NCI-H446 (cell line): ENCODE results near the gene ZNF407.
"Not testable (repeated sequence)": the region's sequence is repeated elsewhere in the genome, so short reads cannot be mapped to it uniquely, and the experiment has no call there.

Experiments
- DNase-seq, 2 experiments: peaks; one replicate each; lab custom pipeline; 2025; lab: John Stamatoyannopoulos, UW

Gene ZNF407, protein sequence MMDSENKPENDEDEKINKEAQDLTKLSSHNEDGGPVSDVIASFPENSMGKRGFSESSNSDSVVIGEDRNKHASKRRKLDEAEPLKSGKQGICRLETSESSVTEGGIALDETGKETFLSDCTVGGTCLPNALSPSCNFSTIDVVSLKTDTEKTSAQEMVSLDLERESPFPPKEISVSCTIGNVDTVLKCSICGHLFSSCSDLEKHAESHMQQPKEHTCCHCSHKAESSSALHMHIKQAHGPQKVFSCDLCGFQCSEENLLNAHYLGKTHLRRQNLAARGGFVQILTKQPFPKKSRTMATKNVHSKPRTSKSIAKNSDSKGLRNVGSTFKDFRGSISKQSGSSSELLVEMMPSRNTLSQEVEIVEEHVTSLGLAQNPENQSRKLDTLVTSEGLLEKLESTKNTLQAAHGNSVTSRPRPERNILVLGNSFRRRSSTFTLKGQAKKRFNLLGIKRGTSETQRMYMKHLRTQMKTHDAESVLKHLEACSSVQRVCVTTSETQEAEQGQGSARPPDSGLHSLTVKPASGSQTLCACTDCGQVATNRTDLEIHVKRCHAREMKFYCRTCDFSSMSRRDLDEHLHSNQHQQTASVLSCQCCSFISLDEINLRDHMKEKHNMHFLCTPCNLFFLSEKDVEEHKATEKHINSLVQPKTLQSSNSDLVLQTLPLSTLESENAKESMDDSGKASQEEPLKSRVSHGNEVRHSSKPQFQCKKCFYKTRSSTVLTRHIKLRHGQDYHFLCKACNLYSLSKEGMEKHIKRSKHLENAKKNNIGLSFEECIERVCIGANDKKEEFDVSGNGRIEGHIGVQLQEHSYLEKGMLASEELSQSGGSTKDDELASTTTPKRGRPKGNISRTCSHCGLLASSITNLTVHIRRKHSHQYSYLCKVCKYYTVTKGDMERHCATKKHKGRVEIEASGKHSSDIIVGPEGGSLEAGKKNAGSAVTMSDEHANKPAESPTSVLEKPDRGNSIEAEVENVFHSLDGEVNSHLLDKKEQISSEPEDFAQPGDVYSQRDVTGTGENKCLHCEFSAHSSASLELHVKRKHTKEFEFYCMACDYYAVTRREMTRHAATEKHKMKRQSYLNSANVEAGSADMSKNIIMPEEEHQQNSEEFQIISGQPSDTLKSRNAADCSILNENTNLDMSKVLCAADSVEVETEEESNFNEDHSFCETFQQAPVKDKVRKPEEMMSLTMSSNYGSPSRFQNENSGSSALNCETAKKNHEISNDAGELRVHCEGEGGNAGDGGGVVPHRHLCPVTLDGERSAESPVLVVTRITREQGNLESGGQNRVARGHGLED (N-terminal part only)

DNA sequence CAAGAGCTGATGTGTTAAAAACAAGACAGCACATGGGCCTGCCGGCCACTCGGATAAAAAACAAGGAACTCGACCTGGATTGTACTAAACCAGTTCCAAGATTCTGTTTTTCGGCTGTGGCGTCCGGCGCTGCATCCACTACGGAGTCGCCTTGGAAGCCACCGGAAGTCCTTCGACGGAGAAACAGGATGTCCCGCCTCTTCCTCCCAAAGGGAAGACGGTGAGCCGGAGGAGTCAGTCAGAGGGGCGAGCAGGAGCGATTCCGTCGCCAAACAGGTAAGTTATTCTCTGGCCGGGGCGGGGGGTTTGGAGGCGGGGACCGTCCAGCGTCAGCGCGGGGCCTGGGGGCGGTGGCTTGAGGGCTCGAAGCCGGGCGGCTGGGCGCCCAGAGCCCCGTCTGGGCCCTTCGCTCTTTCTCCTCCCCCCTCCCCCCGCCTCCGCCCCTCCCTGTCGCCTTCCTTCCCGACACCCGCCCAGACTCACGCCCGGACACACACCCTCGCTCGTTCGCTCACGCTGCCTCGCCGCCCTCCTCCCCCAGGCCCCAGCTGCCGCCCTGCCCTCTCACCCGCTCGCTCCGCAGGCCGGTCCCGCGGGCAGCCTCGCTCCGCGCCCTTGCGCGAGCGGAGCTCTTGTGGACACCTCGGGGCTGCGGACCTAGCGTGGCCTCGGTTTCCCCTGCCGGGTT, at the start of gene ZNF407:
Gene ZNF407, plus strand, starts transcription at position 209 of the 688 bp plus-strand sequence. CDS start 33,150 bp downstream, outside the sequence.
- DNase-seq, result peak; percentile 76 to 88

DNA sequence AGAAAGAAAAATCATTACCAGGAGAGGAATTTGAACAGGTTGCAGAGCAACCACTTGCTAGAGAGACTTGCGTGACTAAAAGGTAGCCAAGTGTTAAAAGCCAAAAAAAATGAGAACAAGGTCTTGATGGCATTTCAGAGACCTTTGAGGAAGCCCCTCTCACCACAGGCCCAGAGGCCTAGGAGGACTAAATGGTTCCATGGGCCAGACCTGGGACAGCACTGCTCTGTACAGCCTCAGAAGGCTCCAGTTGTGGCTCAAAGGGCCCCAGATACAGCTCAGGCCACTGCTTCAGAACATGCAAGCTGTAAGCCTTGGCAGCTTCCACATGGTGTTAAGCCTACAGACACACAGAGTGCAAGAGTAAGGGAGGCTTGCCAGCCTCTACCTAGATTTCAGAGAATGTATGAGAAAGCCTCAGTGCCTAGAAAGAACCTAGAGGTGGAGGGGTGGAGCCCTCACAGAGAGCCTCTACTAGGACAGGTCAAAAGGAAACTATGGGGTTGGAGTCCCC, 48.0 kb upstream of the ZNF407 start:
- no peak for DNase-seq

DNA sequence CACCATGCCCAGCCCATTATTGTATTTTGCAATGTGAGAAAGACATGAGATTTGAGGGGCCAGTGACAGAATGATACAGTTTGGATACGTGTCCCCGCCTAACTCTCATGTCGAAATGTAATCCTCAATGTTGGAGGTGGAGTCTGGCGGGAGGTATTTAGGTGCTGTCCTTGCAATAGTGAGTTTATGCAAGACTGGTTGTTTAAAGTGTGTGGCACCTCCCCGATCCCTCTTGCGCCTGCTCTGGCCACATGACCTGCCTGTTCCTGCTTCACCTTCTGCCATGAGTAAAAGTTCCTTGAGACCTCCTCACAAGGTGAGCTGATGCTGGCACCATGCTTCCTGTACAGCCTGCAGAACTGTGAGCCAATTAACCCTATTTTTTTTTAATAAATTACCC, 46.8 kb upstream of the ZNF407 start:
- no peak for DNase-seq

DNA sequence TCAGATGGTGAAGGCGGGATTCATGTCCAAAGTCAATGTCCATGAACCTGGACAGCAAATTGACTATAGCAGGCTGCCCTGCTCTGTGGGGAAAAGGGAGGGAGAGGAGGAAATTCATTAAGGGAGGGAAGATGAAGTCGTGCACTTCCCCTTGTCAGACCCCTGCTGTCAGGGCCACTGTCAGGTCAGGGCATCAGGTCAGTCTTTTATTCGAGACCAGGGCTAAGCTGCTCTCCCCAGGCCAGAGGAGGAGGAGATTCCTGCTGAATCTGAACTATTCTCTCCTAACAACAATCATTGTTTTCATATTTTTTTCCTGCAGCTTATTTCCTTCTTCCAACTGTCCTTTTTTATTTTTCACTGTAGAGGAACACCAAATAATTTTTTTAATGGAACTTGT, 46.2 kb upstream of the ZNF407 start:
- DNase-seq, result no peak

DNA sequence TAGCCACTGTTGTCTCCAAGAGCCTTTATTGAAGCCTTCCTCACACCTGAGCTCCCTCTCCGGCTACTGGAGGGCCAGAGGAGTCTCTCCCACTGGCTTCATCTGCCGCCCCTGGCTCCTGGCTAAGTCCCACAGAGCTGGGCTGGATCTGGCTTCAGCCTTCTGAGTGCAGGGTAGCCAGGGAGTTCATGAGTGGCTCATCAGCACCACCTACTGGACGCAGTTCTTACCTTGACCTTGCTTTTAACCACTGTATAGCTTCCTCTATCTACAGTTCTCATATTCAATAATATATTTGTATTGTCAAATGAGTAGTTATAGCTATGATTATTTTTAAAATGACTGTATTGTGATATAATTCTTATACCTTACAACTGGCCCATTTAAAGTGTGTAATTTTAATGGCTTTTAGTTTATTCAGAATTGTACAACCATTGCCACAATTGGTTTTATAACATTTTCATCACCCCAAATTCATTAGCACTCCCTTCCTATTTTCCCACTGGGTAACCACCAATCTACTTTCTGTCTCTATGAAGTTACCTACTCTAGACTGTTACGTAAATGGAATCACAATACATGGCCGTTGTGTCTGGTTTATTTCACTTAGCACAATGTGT, 45.6 kb upstream of the ZNF407 start:
- DNase-seq, result peak; percentile 57 to 80

DNA sequence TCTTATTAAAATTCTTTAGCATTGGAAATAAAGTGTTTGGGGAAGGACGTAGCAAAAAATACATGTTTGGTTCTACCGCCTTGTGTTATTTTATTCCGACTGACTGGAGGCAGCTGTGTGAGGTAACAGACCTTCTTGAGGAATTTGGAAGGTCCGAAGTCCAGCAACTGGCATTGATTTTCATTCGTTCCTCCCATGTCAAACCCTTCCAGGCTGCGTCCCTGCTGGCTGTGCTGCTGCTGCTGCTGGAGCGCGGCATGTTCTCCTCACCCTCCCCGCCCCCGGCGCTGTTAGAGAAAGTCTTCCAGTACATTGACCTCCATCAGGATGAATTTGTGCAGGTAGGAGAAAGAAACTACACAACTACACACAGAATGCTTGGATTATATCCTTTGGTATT, 41.5 kb upstream of the ZNF407 start:
- DNase-seq, result no peak

DNA sequence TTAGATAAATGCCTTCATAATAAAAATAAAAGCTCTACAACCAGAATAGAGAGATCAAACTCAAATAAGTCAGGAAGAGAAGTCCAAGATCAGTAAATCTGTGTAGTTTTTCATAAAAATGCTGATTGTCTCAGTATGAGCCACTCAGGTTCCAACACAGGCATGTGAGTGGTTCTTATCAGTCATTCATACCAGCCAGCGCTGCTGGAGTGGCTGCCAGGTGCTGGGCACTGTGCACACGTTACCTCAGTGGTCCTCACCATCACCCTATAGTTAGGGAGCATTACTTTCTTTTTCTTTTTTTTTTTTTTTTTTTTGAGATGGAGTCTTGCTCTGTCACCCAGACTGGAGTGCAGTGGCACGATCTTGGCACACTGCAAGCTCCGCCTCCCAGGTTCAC, 39.6 kb upstream of the ZNF407 start:
- no peak for DNase-seq

DNA sequence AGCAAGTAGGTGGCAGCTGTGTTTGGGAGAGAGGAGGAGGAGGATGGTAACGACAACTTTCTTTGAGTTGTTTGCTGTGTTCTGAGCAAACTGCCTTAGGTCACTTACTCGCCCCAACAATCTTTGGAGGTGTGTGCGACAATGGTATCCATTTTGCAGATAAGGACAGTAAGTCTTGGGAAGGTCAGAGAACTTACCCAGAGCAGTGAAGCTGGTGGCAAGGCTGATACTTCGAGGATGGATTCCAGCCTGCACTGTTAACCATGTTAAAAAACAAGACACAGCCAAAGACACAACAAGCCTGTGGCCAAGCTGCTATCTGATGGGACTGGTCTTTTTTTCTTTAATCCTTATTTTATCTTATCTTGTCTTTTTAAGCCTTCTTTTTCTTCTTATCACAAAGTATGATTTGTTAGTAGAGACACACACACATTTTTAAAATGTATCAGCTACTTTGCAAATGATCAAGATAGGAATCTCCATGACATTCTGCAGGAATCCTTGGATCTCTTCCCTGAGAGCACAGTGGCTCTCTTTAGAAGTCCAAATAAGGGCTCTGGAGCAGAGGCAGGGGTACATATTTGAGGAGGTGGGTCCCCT, 35.4 kb upstream of the ZNF407 start:
- no peak for DNase-seq

DNA sequence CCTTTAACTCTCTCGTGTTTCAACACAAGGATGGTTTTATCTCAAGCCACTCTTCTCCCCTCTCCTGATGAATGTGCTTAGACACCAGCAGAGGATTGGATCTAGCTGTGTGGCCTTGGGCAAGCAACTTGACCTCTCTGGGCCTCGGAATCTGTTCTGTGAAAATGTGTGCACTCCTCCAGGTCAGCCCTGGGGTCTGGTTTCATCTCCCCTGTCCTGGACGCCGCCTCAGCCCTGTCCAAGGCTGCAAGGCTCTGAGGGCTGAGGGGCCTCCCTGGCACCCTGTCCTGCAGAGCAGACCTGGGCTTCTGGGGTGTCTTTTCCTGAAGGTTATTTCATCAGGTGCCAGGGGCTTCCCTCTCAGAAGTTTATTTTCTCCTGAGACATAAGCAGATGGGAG, 34.9 kb upstream of the ZNF407 start:
- DNase-seq, result no peak

DNA sequence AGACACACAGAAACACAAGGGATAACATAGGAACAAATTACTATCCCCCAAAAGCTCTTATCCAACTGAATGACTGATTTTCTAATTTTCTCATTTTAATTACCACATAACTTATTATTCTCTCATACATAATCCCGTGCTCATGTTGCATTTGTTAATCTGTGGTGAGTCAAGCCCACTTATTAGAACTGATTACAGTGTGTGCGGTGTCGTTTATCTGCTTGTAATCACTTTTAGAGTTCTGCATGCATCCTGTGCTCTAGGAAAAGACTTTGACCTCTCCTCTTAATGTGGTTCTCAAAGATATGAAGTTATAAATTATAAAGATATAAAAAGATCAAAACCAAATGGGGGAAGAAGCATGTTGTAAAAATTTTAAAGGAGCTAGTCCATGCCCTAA, 33.7 kb upstream of the ZNF407 start:
- no peak for DNase-seq

DNA sequence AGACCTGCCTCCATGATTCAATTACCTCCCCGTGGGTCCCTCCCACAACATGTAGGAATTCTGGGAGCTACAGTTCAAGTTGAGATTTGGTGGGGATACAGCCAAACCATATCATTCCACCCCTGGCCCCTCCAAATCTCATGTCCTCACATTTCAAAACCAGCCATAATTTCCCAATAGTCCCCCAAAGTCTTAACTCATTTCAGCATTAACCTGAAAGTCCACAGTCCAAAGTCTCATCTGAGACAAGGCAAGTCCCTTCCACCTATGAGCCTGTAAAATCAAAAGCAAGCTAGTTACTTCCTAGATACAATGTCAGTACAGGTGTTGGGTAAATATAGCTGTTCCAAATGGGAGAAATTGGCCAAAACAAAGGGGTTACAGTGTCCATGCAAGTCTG, 32.5 kb upstream of the ZNF407 start:
- not testable (repeated sequence) for DNase-seq

DNA sequence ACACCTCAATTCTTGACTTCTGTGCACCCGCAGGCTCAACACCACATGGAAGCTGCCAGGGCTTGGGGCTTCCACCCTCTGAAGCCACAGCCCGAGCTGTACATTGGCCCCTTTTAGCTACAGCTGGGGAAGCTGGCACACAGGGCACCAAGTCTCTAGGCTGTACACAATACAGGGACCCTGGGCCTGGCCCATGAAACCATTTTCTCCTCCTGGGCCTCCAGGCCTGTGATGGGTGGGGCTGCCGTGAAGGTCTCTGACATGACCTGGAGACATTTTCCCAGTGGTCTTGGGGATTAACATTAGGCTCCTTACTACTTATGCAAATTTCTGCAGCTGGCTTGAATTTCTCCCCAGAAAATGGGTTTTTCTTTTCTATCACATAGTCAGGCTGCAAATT, 31.7 kb upstream of the ZNF407 start:
- not testable (repeated sequence) for DNase-seq

DNA sequence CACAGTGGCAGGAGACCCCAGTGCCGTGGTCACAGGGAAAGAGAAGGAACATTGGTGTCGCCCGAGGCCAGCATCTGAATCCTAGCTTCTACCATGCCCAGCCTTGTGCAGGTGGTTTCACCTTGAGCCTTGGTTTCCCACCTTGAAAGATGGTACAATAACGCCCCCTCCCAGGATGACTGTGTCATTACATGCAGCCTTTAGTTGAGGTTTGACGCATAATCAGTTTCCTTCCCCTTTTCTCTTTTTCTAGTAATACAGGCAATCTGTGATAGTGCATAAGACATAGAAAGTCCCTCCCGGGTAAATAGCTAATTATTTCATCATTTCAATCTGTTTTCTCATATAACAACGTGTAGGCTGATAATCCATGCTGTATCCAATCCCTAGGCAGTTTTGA, 29.8 kb upstream of the ZNF407 start:
- no peak for DNase-seq

DNA sequence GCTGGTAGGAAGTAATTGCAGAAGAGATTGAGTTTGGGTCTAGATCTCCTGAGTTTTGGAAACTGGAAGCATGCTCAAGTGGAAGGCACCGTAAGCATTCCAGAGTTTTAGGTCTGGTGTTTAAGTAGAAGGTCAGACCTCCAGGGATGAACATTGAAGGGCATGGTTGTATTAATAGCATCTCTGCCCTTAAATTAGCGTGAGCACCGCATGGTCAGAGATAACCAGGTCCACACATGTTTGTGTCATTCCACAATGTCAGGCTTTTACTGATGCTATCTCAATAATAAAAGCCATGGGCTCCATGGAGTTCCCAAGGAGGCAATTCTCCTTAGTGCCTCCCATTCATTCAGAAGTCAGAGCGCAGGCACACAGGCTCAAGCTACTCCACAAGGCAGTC, 28.3 kb upstream of the ZNF407 start:
- no peak for DNase-seq

DNA sequence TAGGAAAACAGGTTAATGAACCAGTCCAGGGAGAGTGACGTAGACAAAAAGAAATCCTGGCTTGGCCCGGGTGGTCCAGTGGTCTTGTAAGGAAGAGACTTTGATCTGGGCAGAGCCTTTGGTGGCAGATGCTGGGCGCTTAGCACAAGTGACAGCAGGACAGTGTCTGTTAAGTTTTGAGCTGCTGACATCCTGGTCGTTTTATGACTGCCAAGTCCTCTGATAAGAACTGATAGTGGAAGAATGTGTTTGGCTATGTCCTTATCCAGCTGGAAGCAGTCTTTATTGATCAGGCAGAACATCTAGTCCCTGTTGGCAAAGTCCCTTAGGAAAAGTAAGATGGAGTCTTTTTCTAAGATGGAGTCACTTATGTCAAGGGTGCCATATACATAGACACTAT, 27.4 kb upstream of the ZNF407 start:
- no peak for DNase-seq

DNA sequence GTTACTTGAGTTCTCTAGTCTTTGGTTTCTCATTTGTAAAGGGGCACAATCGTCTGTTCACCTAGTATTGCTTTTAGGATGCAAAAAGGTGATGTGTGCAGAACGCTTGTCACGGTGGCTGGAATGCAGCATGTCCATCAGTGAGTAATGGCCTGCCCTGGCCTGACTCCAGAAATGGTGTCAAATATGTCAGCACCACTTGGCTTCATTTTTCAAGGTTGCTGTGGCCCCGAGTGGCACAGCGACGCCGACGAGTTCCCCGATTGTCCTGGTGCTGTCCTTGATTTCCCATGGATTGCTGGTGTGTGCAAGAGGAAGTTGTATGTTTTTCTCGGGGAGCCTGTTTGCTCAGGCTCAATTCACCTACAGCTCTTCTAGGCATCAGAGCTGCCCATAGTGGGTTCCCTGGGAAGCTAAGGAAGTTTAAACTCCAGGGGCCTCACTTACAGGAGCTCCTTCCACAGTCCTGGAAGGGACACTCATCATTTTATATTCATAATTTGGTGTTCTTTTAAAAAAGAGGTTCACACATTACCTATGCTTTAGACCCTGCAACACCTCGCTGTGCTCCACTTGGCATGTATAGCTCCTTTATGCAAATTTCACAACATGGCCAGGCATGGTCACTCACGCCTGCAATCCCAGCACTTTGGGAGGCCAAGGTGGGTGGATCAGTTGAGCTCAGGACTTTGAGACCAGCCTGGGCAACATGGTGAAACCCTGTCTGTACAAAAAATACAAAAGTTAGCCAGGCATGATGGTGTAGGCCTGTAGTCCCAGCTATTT, 25.6 kb upstream of the ZNF407 start:
- DNase-seq, result no peak

DNA sequence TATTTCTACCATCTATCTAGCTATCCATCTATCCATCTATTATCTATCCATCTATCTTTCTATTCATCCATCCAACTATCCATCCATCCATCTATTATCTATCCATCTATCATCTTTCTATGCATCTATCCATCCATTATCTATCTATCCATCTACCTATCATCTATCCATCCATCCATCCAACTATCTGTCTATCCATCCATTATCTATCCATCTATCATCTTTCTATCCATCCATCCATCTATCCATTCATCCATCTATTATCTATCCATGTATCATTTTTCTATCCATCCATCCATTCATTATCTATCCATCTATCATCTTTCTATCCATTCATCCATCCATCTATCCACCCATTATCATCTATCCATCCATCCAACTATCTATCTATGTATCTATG, 24.6 kb upstream of the ZNF407 start:
- DNase-seq, result no peak

DNA sequence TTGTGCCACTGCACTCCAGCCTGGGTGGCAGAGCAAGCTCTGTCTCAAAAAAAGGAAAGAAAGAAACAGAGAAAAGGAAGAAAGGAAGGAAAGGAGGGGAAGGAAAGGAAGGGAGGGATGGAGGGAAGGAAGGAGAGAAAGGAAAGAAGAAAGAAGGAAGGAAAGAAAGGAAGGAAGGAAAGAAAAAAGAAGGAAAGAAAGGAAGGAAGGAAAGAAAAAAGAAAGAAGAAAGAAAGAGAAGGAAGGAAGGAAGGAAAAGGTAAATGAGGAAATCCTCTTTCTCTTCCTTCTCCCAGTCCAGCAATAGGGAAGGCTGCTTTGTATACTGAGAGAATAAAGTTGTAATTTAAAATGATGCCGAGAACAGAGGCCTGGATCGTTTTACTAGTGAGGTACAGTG, 22.8 kb upstream of the ZNF407 start:
- no peak for DNase-seq

DNA sequence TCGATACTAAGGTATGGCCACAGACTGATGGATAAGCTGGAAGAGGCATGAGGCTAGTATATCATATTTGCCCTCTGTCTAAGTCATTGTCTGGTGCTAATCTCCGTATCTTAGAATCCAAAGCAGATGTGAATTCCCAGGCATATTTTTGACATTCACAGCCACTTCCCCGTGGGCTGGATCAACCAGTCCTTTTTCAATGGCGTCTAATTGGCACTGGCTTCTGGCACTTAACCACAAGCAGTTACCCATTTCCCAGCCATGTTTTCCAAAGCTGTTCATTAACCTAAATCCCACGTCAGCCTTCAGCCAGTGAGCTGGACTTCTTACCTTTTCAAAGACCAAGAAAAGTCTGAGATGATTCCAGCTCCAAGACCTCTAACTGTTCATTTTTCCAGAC, 20.7 kb upstream of the ZNF407 start:
- no peak for DNase-seq
